Upper lobe of right lung (tissue), 1 donor: ENCODE results near the gene OGFR. TPM values are rescaled to one million over a fixed set of nuclear protein-coding genes. Genes with fewer than 3 reads are reported as not detected.

ENCODE experiments used
- ATAC-seq: fragments of 200-7000 bp; cut with Tn5 transposase; one replicate; pipeline ENCODE4 v1.9.1; 2020; ENCODE audit warnings: mild to moderate bottlenecking, moderate library complexity
- DNase-seq: peaks from one replicate; pipeline ENCODE4 v3.0.0-alpha.2; 2020
- H3K27ac ChIP-seq: fragments of 200-600 bp; one replicate; pipeline ENCODE4 v1.8.0; 2022
- H3K27me3 ChIP-seq: fragments of 200-600 bp; one replicate; pipeline ENCODE4 v1.8.0; 2022; ENCODE audit warnings: mild to moderate bottlenecking
- H3K36me3 ChIP-seq: fragments of 200-600 bp; one replicate; pipeline ENCODE4 v1.8.0; 2022
- H3K4me1 ChIP-seq: fragments of 200-600 bp; one replicate; pipeline ENCODE4 v1.8.0; 2022
- H3K4me3 ChIP-seq: fragments of 200-600 bp; one replicate; pipeline ENCODE4 v1.8.0; 2022; ENCODE audit warnings: mild to moderate bottlenecking
- H3K9me3 ChIP-seq: fragments of 200-600 bp; one replicate; pipeline ENCODE4 v1.8.0; 2022
- CTCF ChIP-seq: fragments of 200-600 bp; IDR thresholded peaks from one replicate; pipeline ENCODE4 v1.8.0; 2022; ENCODE audit warnings: antibody characterized with exemption
- intact Hi-C: fragments of 100-400 bp; cut with DNase I; formaldehyde crosslinking; loops from one replicate; pipeline ENCODE4 v1.11.0; 2022
- total RNA-seq: library from RNA; stranded (reverse); fragmentation: NEBNext Ultra II Directional; extraction: Animal tissue kit (Norgen Biotek cat#: 25700); gene quantifications from one replicate; pipeline ENCODE4 v1.2.1, GENCODE V29; 2021
- donor health status: DM: no; HTN: yes; CAD: no; lungs with severe emphysema.

Gene OGFR
- total RNA-seq, 1 donor from 2014 or later = 58.2 TPM

GRCh38 chr20:62839261-62839660 is 34.6 kb downstream of the OGFR start:
- no peak overlapping the region for H3K27ac ChIP-seq
- DNase-seq (no peak), ATAC-seq (no peak)
- no peak for TF ChIP-seq CTCF
- H3K4me3 ChIP-seq = no peak overlapping the region
- intact Hi-C loops = no loop called here
- H3K36me3 ChIP-seq = no peaks in the 10 kb centered on the region
- no peaks in the 10 kb centered on the region for H3K27me3 ChIP-seq
- H3K9me3 ChIP-seq = no peaks in the 10 kb centered on the region
- H3K4me1 ChIP-seq = no peaks in the 10 kb centered on the region

GRCh38 chr20:62839816-62840215 is 35.2 kb downstream of the OGFR start:
- DNase-seq = no peak
- no peak for TF ChIP-seq CTCF
- intact Hi-C loops = no loop called here
- Histone ChIP-seq H3K36me3 (no peaks in the 10 kb centered on the region), H3K27me3 (no peaks in the 10 kb centered on the region), H3K4me3 (no peak overlapping the region), H3K4me1 (no peaks in the 10 kb centered on the region), H3K27ac (no peak overlapping the region), H3K9me3 (no peaks in the 10 kb centered on the region)
- ATAC-seq = no peak

GRCh38 chr20:62840244-62841197 is 35.9 kb downstream of the OGFR start:
- no peaks in the 10 kb centered on the region for H3K27me3 ChIP-seq
- intact Hi-C loops = no loop called here
- ATAC-seq = peak; percentile 6

GRCh38 chr20:62841705-62842212 is 37.1 kb downstream of the OGFR start:
- Histone ChIP-seq H3K4me1 (no peaks in the 10 kb centered on the region), H3K4me3 (no peak overlapping the region), H3K36me3 (no peaks in the 10 kb centered on the region), H3K27me3 (no peaks in the 10 kb centered on the region), H3K9me3 (no peaks in the 10 kb centered on the region), H3K27ac (no peak overlapping the region)
- intact Hi-C loops = no loop called here
- DNase-seq (no peak), ATAC-seq (no peak)
- TF ChIP-seq CTCF = no peak

More at GRCh38 chr20:62840244-62841197, 35.9 kb downstream of the OGFR start:
- no peaks in the 10 kb centered on the region for H3K36me3 ChIP-seq
- H3K27ac ChIP-seq = no peak overlapping the region
- no peaks in the 10 kb centered on the region for H3K4me1 ChIP-seq
- no peak for TF ChIP-seq CTCF
- no peaks in the 10 kb centered on the region for H3K9me3 ChIP-seq
- DNase-seq = no peak
- H3K4me3 ChIP-seq = no peak overlapping the region

GRCh38 chr20:62843656-62844055 is 39.0 kb downstream of the OGFR start:
- intact Hi-C loops = no loop called here
- Histone ChIP-seq H3K27ac (no peak overlapping the region), H3K9me3 (no peaks in the 10 kb centered on the region), H3K27me3 (no peaks in the 10 kb centered on the region), H3K4me1 (no peaks in the 10 kb centered on the region), H3K36me3 (no peaks in the 10 kb centered on the region), H3K4me3 (no peak overlapping the region)
- DNase-seq = no peak
- no peak for ATAC-seq
- TF ChIP-seq CTCF = no peak
